GM23338 (cell line): ENCODE data around the gene CAPN15. TPM values are rescaled to one million over a fixed set of nuclear protein-coding genes. Genes with fewer than 3 reads are reported as not detected.

Source experiments
- ATAC-seq: fragments of 200-7000 bp; cut with Tn5 transposase; 3 replicates; pipeline ENCODE4 v1.9.1; 2020
- DNase-seq: peaks from one replicate; pipeline ENCODE4 v3.0.0-alpha.2; 2015; ENCODE audit warnings: low spot score
- H2AFZ ChIP-seq: fragments of 200-600 bp; sonication (generic); 2 replicates; pipeline ENCODE4 v1.8.0; 2016; ENCODE audit warnings: antibody characterized with exemption, mild to moderate bottlenecking, moderate library complexity
- H3F3A ChIP-seq: fragments of 200-600 bp; sonication (generic); replicated peaks from 2 replicates; pipeline ENCODE4 v1.8.0; 2017; ENCODE audit warnings: antibody characterized with exemption, mixed run types, low read depth
- H3K27ac ChIP-seq: fragments of 200-600 bp; sonication (generic); 2 replicates; pipeline ENCODE4 v1.6.1; 2016; ENCODE audit warnings: low read depth
- H3K27me3 ChIP-seq: fragments of 200-600 bp; sonication (generic); 2 replicates; pipeline ENCODE4 v1.8.0; 2016; ENCODE audit warnings: mild to moderate bottlenecking, mixed run types, moderate library complexity; ENCODE audit not compliant: insufficient read depth
- H3K36me3 ChIP-seq: fragments of 200-600 bp; sonication (generic); 2 replicates; pipeline ENCODE4 v1.8.0; 2016; ENCODE audit warnings: mild to moderate bottlenecking; ENCODE audit not compliant: insufficient read depth
- H3K4me1 ChIP-seq: fragments of 200-600 bp; sonication (generic); 2 replicates; pipeline ENCODE4 v1.8.0; 2016; ENCODE audit warnings: mild to moderate bottlenecking, moderate library complexity; ENCODE audit not compliant: insufficient read depth
- H3K4me2 ChIP-seq: fragments of 200-600 bp; sonication (generic); 2 replicates; pipeline ENCODE4 v1.7.1; 2017; ENCODE audit warnings: mixed run types
- H3K4me3 ChIP-seq: fragments of 200-600 bp; sonication (generic); 2 replicates; pipeline ENCODE4 v1.6.1; 2016; ENCODE audit warnings: mixed run types
- H3K79me2 ChIP-seq: fragments of 200-600 bp; sonication (generic); replicated peaks from 2 replicates; pipeline ENCODE4 v1.8.0; 2017; ENCODE audit warnings: mild to moderate bottlenecking; ENCODE audit not compliant: insufficient read depth
- H3K9me2 ChIP-seq: fragments of 200-600 bp; sonication (generic); 2 replicates; pipeline ENCODE4 v1.8.0; 2017; ENCODE audit not compliant: insufficient read depth
- H4K20me1 ChIP-seq: fragments of 200-600 bp; sonication (generic); replicated peaks from 2 replicates; pipeline ENCODE4 v1.8.0; 2017; ENCODE audit warnings: mild to moderate bottlenecking; ENCODE audit not compliant: insufficient read depth
- H3K27ac Mint-ChIP-seq: 2 replicates; pipeline ENCODE4 v1.8.0; 2020; ENCODE audit warnings: inconsistent platforms, mild to moderate bottlenecking, moderate library complexity, mixed read lengths
- H3K27me3 Mint-ChIP-seq: 3 replicates; pipeline ENCODE4 v1.8.0; 2022; ENCODE audit warnings: low read depth, mild to moderate bottlenecking, moderate library complexity, mixed read lengths, inconsistent platforms; ENCODE audit not compliant: insufficient read depth, poor library complexity
- H3K36me3 Mint-ChIP-seq: 3 replicates; pipeline ENCODE4 v1.8.0; 2021; ENCODE audit warnings: low read depth, mild to moderate bottlenecking, inconsistent platforms, moderate library complexity, mixed read lengths
- H3K4me1 Mint-ChIP-seq: 3 replicates; pipeline ENCODE4 v1.8.0; 2020; ENCODE audit warnings: mild to moderate bottlenecking, inconsistent platforms, mixed read lengths
- H3K4me3 Mint-ChIP-seq: 3 replicates; pipeline ENCODE4 v1.8.0; 2021; ENCODE audit warnings: moderate library complexity, mild to moderate bottlenecking, inconsistent platforms, mixed read lengths
- H3K9me3 Mint-ChIP-seq: 3 replicates; pipeline ENCODE4 v1.8.0; 2020; ENCODE audit warnings: moderate library complexity, mild to moderate bottlenecking, inconsistent platforms, mixed read lengths
- CREB1 ChIP-seq: fragments of 250-450 bp; sonication (Bioruptor Pico); IDR thresholded peaks from 2 replicates; pipeline ENCODE4 v1.5.0; 2020; ENCODE audit warnings: low read depth, mild to moderate bottlenecking, moderate library complexity
- EZH2 ChIP-seq: fragments of 200-600 bp; sonication (generic); IDR thresholded peaks from one replicate; pipeline ENCODE4 v1.8.0; 2017; ENCODE audit warnings: antibody characterized with exemption, mild to moderate bottlenecking, low read depth; ENCODE audit not compliant: unreplicated experiment
- JUNB ChIP-seq: IDR thresholded peaks from one replicate; pipeline ENCODE4 v1.6.1; 2016; ENCODE audit warnings: antibody characterized with exemption; ENCODE audit not compliant: unreplicated experiment
- NANOG ChIP-seq: IDR thresholded peaks from 2 replicates; pipeline ENCODE4 v1.6.1; 2016; ENCODE audit warnings: antibody characterized with exemption, borderline replicate concordance
- STAT1 ChIP-seq: IDR thresholded peaks from one replicate; pipeline ENCODE4 v1.6.1; 2016; ENCODE audit warnings: antibody characterized with exemption; ENCODE audit not compliant: unreplicated experiment
- ZNF114 ChIP-seq: fragments of 250-450 bp; sonication (Bioruptor Pico); IDR thresholded peaks from 2 replicates; pipeline ENCODE4 v1.5.0; 2020; ENCODE audit warnings: mild to moderate bottlenecking, moderate library complexity
- ZNF331 ChIP-seq: fragments of 250-450 bp; sonication (Bioruptor Pico); IDR thresholded peaks from 2 replicates; pipeline ENCODE4 v1.5.0; 2020; ENCODE audit warnings: low read depth, mild to moderate bottlenecking, moderate library complexity
- polyA plus RNA-seq: library from polyadenylated mRNA; unstranded; fragments of >200 nt; fragmentation: Nextera tagmentation; extraction: Ambion mirVana; gene quantifications from 2 replicates; pipeline ENCODE4 v1.2.1, GENCODE V29; 2016
- total RNA-seq: library from RNA; depleted of rRNA; stranded (reverse); fragments of >200 nt; shearing (Covaris generic); gene quantifications from 2 replicates; pipeline ENCODE4 v1.2.3, GENCODE V29; 2014
- TF ChIP-seq, protein P1 (sequence below): fragments of 250-450 bp; sonication (Bioruptor Pico); IDR thresholded peaks from 2 replicates; pipeline ENCODE4 v1.5.0; 2020; ENCODE audit warnings: mild to moderate bottlenecking, moderate library complexity
- TF ChIP-seq, protein P2 (sequence below): IDR thresholded peaks from 2 replicates; pipeline ENCODE4 v1.6.1; 2016; ENCODE audit warnings: antibody characterized with exemption
- TF ChIP-seq, protein P3 (sequence below), 2 experiments: fragments of 200-600 bp in 1 of 2; sonication (generic) in 1 of 2; conservative IDR thresholded peaks; 2 replicates each; pipeline versions ENCODE4 v1.5.1 to v1.6.1; 2016 to 2017; ENCODE audit warnings: antibody characterized with exemption in 2 of 2, low read depth in 2 of 2, mild to moderate bottlenecking in 2 of 2, moderate library complexity in 1 of 2

CAPN15 gene
- total and polyA plus RNA-seq, 2 experiments from 2014 or later: 27.3 to 164 TPM

DNA sequence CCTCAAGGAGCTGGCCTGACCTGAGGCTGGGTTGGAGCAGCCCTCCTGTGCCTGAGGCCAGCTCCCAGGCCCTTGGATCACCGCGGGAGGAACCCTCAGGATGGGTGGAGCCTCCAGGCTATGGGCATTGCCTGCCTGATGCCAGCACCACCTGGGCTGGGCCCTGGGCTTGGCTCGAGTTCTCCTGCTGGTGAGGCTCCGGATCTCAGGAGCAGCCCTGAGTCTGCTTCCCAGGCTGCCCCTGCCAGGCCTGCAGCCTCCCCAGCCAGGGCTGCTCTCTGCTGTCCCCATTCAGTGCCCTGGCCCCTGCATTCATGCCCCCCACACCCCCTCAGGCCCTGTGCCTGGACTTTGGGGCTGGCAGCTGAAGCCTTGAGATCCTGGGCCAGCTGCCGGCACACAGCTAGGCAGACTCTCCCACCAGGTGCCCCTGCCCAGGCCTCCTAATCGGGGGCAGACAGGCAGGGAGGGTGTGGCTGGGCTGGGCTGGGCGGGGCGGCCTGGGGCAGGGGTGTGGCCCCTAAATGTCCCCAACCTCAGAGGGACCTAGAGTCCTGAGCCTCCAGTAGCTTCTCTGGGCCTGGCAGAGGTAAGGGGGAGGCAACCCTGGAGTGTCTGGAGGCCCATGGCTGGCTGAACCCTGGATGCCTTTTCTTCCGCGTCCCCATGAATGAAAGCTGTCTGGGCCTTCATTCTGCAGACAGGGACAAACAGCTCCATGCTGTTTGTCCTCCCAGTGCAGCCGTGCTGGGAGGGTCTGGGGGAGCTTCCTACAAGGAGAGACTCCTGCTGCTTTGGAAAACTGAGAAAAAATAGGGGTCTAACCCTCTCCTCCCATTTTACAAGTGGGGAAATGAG lies 41.1 kb downstream of the CAPN15 start (continued):
- TF ChIP-seq, protein P1, sequence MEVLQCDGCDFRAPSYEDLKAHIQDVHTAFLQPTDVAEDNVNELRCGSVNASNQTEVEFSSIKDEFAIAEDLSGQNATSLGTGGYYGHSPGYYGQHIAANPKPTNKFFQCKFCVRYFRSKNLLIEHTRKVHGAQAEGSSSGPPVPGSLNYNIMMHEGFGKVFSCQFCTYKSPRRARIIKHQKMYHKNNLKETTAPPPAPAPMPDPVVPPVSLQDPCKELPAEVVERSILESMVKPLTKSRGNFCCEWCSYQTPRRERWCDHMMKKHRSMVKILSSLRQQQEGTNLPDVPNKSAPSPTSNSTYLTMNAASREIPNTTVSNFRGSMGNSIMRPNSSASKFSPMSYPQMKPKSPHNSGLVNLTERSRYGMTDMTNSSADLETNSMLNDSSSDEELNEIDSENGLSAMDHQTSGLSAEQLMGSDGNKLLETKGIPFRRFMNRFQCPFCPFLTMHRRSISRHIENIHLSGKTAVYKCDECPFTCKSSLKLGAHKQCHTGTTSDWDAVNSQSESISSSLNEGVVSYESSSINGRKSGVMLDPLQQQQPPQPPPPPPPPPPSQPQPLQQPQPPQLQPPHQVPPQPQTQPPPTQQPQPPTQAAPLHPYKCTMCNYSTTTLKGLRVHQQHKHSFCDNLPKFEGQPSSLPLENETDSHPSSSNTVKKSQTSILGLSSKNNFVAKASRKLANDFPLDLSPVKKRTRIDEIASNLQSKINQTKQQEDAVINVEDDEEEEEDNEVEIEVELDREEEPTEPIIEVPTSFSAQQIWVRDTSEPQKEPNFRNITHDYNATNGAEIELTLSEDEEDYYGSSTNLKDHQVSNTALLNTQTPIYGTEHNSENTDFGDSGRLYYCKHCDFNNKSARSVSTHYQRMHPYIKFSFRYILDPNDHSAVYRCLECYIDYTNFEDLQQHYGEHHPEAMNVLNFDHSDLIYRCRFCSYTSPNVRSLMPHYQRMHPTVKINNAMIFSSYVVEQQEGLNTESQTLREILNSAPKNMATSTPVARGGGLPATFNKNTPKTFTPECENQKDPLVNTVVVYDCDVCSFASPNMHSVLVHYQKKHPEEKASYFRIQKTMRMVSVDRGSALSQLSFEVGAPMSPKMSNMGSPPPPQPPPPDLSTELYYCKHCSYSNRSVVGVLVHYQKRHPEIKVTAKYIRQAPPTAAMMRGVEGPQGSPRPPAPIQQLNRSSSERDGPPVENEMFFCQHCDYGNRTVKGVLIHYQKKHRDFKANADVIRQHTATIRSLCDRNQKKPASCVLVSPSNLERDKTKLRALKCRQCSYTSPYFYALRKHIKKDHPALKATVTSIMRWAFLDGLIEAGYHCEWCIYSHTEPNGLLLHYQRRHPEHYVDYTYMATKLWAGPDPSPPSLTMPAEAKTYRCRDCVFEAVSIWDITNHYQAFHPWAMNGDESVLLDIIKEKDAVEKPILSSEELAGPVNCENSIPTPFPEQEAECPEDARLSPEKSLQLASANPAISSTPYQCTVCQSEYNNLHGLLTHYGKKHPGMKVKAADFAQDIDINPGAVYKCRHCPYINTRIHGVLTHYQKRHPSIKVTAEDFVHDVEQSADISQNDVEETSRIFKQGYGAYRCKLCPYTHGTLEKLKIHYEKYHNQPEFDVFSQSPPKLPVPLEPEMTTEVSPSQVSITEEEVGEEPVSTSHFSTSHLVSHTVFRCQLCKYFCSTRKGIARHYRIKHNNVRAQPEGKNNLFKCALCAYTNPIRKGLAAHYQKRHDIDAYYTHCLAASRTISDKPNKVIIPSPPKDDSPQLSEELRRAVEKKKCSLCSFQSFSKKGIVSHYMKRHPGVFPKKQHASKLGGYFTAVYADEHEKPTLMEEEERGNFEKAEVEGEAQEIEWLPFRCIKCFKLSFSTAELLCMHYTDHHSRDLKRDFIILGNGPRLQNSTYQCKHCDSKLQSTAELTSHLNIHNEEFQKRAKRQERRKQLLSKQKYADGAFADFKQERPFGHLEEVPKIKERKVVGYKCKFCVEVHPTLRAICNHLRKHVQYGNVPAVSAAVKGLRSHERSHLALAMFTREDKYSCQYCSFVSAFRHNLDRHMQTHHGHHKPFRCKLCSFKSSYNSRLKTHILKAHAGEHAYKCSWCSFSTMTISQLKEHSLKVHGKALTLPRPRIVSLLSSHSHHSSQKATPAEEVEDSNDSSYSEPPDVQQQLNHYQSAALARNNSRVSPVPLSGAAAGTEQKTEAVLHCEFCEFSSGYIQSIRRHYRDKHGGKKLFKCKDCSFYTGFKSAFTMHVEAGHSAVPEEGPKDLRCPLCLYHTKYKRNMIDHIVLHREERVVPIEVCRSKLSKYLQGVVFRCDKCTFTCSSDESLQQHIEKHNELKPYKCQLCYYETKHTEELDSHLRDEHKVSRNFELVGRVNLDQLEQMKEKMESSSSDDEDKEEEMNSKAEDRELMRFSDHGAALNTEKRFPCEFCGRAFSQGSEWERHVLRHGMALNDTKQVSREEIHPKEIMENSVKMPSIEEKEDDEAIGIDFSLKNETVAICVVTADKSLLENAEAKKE (CRISPR knock-in tag): no peak
- TF ChIP-seq EZH2: no peak
- TF ChIP-seq, protein P2, sequence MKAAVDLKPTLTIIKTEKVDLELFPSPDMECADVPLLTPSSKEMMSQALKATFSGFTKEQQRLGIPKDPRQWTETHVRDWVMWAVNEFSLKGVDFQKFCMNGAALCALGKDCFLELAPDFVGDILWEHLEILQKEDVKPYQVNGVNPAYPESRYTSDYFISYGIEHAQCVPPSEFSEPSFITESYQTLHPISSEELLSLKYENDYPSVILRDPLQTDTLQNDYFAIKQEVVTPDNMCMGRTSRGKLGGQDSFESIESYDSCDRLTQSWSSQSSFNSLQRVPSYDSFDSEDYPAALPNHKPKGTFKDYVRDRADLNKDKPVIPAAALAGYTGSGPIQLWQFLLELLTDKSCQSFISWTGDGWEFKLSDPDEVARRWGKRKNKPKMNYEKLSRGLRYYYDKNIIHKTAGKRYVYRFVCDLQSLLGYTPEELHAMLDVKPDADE: no peak

DNA sequence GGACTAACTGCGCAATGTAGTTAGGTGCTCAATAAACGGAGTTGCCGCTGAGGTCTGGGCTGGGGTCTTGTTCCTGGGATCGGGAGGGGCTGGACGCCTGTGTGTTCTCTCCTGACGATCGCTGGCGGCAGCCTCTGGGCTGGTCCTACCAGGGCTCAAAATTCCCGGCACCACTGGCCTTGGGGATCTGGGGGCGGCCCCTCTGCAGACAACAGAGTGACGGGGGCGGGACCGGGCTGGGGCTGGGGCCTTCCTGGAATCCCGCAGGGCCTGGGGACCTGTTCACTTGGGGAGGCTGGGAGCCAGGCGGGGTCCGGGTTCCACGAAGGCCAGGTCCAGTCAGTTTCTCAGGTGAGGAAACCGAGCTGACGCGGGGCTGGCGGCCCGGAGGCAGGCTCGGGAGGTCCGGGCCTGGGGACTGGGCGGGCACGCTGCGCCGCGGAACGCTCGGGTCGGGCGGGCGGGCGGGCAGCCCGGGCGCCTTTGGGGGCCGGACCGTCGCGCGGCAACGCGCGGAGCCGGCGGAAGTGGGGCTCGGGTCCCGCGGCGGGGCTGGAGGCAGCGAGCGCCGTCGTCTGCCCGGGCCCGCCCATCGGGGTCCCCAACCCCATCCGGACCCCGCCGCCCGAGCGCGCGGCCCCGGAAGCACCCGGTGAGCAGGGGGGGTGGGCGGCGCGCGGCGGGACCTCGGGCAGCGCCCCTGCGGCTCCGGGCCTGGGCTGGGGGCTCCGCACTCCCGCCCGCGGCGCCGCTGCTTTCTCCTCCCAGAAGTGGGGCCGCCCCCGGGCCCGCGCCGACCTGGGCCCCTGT lies 42.1 kb downstream of the CAPN15 start, which contains the start of gene PIGQ:
Gene PIGQ (plus strand): TSS at position 524 of the 810 bp plus-strand sequence. CDS start 4,107 bp downstream, outside the sequence.
- peak; percentile 56 for ATAC-seq
- Histone ChIP-seq H3K4me3 (peak within 1 kb of the TSS; percentile 93), H3K79me2 (peaks cover 8% of the 10 kb centered on the region), H3K4me1 (peaks cover 17% of the 10 kb centered on the region), H3K9me2 (no peaks in the 10 kb centered on the region), H3K27me3 (no peaks in the 10 kb centered on the region), H3K4me2 (peak within 1 kb of the TSS; percentile 92), H4K20me1 (no peaks in the 10 kb centered on the region), H3F3A (0 out of 2 replicates have a peak, but pooled peaks cover 11% of the 10 kb centered on the region), H3K36me3 (no peaks in the 10 kb centered on the region), H3K27ac (peak within 1 kb of the TSS; percentile 74; the same call in 1 of the 2 replicates), H2AFZ (peak within 1 kb of the TSS; percentile 91)
- Mint-ChIP-seq H3K27me3 (peaks cover 5% of the 10 kb centered on the region), H3K36me3 (no peaks in the 10 kb centered on the region; the same call in 2 of the 3 replicates), H3K9me3 (no peaks in the 10 kb centered on the region), H3K4me3 (peak within 1 kb of the TSS; percentile 80), H3K27ac (no peak within 1 kb of the TSS; the same call in 1 of the 2 replicates), H3K4me1 (peaks cover 6% of the 10 kb centered on the region; the same call in 2 of the 3 replicates)
- DNase-seq: peak; percentile 89
- TF ChIP-seq STAT1: no peak
- TF ChIP-seq, protein P3, sequence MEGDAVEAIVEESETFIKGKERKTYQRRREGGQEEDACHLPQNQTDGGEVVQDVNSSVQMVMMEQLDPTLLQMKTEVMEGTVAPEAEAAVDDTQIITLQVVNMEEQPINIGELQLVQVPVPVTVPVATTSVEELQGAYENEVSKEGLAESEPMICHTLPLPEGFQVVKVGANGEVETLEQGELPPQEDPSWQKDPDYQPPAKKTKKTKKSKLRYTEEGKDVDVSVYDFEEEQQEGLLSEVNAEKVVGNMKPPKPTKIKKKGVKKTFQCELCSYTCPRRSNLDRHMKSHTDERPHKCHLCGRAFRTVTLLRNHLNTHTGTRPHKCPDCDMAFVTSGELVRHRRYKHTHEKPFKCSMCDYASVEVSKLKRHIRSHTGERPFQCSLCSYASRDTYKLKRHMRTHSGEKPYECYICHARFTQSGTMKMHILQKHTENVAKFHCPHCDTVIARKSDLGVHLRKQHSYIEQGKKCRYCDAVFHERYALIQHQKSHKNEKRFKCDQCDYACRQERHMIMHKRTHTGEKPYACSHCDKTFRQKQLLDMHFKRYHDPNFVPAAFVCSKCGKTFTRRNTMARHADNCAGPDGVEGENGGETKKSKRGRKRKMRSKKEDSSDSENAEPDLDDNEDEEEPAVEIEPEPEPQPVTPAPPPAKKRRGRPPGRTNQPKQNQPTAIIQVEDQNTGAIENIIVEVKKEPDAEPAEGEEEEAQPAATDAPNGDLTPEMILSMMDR (conservative IDR thresholded peaks at IDR 0.05; ENCODE audit: low read depth in 2 of 2): no peak
- no peak for TF ChIP-seq JUNB
- no peak for TF ChIP-seq ZNF114 (CRISPR knock-in tag)
- no peak for TF ChIP-seq ZNF331 (CRISPR knock-in tag)
- no peak for TF ChIP-seq CREB1 (CRISPR knock-in tag)
- no peak for TF ChIP-seq EZH2
- TF ChIP-seq NANOG: no peak
